ENCODE measurements around the gene ERV3-1. TPM values are rescaled to one million over a fixed set of nuclear protein-coding genes. Genes with fewer than 3 reads are reported as not detected.
"Not testable (repeated sequence)": the region's sequence is repeated elsewhere in the genome, so short reads cannot be mapped to it uniquely, and the experiment has no call there.

The ERV3-1 gene
- total RNA-seq, 1 donor from 2014 or later = 9.8 TPM

DNA sequence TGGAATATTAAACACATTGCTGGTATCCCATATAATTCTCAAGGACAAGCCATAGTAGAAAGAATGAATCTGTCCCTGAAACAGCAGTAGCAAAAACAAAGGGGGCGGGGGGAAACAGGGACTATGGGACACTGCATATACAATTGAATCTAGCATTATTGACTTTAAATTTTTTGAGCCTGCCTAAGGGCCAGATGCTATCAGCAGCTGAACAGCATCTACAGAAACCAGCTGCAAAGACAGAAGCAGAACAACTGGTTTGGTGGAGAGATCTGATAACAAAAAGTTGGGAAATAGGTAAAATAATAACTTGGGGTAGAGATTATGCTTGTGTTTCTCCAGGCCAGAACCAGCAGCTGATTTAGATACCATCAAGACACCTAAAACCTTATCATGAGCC lies 57.7 kb downstream of the ERV3-1 start:
- H3K4me3 Mint-ChIP-seq (ENCODE audit: low read depth); H3K27ac Mint-ChIP-seq; H3K36me3 Mint-ChIP-seq (ENCODE audit: low read depth); DNase-seq (ENCODE audit: low spot score); H3K4me1 Mint-ChIP-seq (ENCODE audit: low read depth); H3K9me3 Mint-ChIP-seq; intact Hi-C loops (cut with micrococcal nuclease): not testable (repeated sequence)
- peaks cover 26% of the 10 kb centered on the region for H3K27me3 Mint-ChIP-seq (ENCODE audit: low read depth)

DNA sequence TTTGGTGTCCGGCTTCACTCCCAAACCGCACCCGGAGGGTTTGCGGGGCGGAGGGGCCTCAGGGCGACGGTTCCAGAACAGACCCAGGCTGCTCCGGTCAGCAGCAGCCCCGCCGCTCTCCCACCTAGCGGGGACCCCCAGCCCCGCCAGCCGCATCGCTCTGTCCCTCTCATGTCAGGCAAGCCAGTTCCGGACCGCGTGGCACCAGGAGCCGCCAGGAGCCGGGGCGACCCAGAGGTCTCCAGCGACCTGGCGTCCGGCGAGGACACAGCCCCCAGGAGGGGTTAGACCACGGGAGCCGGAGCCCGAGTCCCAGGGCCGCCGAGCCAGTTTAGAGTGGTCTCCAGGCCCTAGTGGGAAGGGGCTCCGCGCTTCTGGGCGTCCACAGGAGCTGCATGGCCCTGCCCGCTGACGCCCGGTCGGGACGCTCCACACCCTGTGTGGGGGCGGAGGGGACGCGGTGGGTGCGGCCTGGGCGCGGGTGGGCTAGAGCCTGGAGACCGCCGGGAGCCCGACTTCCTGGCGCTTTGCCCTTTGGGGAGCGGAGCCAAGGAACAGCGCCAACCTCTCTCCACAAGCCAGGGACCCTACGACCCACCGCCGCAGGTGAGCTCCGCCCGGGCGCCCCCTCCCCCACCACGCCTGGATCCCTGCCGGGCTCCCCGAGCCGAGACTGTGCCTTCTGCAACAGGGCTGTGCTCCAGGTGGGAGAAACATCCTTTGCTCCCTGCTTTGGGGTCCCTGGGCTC lies 59.1 kb downstream of the ERV3-1 start:
- H3K36me3 Mint-ChIP-seq (ENCODE audit: low read depth) = no peaks in the 10 kb centered on the region
- H3K27ac Mint-ChIP-seq = no peak overlapping the region
- peaks cover 8% of the 10 kb centered on the region for H3K9me3 Mint-ChIP-seq
- no peaks in the 10 kb centered on the region for H3K4me1 Mint-ChIP-seq (ENCODE audit: low read depth)
- H3K27me3 Mint-ChIP-seq (ENCODE audit: low read depth) = peaks cover 26% of the 10 kb centered on the region
- DNase-seq (ENCODE audit: low spot score) = no peak
- intact Hi-C loops (cut with micrococcal nuclease) = no loop called here
- no peak overlapping the region for H3K4me3 Mint-ChIP-seq (ENCODE audit: low read depth)

DNA sequence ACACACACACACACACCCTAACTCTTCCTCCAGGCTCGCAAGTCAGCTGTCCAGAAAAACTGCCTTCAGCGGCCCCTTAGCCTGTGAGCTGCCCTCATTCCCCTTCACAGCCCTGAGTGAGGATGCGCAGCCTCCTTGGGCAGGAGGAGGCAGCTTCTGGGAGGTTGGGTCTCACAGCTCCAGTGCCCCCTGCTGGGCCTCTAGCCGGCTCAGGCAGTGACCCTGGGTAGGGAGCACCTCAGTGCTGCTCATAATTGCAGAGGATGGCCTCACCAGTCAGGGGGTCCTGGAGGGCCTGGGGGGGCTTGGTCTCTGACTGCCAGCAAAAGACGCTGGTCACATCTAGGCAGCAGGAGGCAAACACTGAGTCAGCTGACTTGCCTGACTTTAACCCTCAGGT lies 59.7 kb downstream of the ERV3-1 start:
- Mint-ChIP-seq H3K27ac (no peak overlapping the region), H3K9me3 (peaks cover 8% of the 10 kb centered on the region), H3K4me3 (ENCODE audit: low read depth) (no peak overlapping the region), H3K36me3 (ENCODE audit: low read depth) (no peaks in the 10 kb centered on the region), H3K27me3 (ENCODE audit: low read depth) (peaks cover 26% of the 10 kb centered on the region), H3K4me1 (ENCODE audit: low read depth) (no peaks in the 10 kb centered on the region)
- no peak for DNase-seq (ENCODE audit: low spot score)
- intact Hi-C loops (cut with micrococcal nuclease) = no loop called here

DNA sequence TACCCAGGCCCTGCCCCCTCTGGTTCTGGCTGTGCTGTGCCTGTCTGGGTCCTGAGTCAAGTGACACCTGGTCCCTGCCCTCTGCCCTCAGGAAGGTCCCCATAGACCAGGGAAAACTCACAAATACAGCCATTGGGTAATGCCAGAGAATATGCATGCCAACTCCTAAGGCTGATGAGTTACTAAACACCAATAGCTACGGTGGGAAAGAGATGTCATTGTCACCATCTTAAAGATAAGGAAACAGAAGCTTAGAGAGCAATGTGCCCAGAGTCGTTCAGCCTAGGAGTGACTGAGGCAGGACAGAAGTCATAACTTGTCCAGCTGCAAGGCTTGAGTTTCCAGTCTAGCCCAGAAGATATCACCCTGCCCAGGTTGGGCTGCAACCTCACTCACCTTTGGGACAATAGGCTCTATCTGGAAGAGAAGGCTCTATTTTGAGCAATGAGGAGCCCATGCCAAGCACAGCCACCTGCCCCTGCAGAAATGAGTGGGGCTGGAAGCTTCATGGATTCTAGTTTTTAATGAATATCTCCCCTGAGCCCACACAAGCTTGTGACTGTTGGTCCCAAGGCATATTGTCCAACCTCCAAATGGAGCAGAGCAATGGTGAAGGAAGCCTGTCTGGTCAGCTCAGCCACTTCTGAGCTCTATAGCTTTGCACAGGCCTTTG lies 60.8 kb downstream of the ERV3-1 start:
- H3K4me1 Mint-ChIP-seq (ENCODE audit: low read depth) = no peaks in the 10 kb centered on the region
- peaks cover 26% of the 10 kb centered on the region for H3K27me3 Mint-ChIP-seq (ENCODE audit: low read depth)
- H3K4me3 Mint-ChIP-seq (ENCODE audit: low read depth) = no peak overlapping the region
- H3K9me3 Mint-ChIP-seq = peaks cover 9% of the 10 kb centered on the region
- no peaks in the 10 kb centered on the region for H3K36me3 Mint-ChIP-seq (ENCODE audit: low read depth)
- intact Hi-C loops (cut with micrococcal nuclease) = no loop called here
- H3K27ac Mint-ChIP-seq = no peak overlapping the region
- no peak for DNase-seq (ENCODE audit: low spot score)

DNA sequence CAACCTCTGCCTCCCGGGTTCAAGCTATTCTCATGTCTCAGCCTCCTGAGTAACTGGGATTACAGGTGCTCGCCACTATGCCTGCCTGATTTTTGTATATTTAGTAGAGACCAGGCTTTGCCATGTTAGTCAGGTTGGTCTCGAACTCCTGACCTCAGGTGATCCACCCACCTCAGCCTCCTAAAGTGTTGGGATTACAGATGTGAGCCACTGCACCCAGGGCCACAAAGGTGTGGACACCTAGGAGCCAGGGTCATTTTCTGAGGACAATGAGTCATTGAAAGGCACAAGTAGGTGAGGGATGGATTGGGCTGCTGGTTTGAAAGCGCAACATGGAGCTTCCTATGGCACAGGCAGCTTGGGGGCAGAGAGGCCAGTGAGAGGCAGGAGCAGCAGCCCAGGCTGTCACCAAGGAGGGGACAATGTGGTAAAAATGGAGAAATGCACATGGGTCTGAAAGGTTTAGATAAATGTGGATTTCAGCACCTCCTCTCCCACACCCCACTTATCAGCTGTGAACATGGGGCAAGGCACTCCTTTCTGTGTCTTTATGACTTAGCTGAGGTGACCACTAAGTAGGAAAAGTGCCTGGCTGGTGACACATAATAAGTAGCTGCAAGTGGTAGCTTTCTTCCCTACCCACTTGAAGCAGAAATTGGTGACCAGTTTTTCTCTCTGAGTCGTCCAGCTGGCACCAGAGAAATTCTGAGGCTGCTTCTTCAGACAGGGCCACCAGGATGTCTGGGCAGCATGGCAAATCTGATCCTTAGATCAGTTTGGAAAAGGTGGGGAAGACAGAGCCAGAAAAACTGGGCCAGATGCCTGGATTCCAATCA lies 61.6 kb downstream of the ERV3-1 start:
- DNase-seq (ENCODE audit: low spot score); H3K4me3 Mint-ChIP-seq (ENCODE audit: low read depth); intact Hi-C loops (cut with micrococcal nuclease); H3K27ac Mint-ChIP-seq; H3K36me3 Mint-ChIP-seq (ENCODE audit: low read depth); H3K4me1 Mint-ChIP-seq (ENCODE audit: low read depth): not testable (repeated sequence)
- Mint-ChIP-seq H3K27me3 (ENCODE audit: low read depth) (peaks cover 26% of the 10 kb centered on the region), H3K9me3 (peaks cover 14% of the 10 kb centered on the region)

Other genes starting within 250 kb of the ERV3-1 start
- 7.9 and 8.1 TPM in 2 replicates for gene ZNF138, start 212.3 kb downstream of the ERV3-1 start, total RNA-seq
- 7.2 and 7.5 TPM in 2 replicates for gene ZNF273, start 103.4 kb downstream of the ERV3-1 start, total RNA-seq
- 3.3 and 3.5 TPM in 2 replicates for gene ZNF117, start 15.7 kb downstream of the ERV3-1 start, total RNA-seq